NCI-H1694 (cell line): ENCODE measurements around the gene CD163L1.
"Not testable (repeated sequence)": the region's sequence is repeated elsewhere in the genome, so short reads cannot be mapped to it uniquely, and the experiment has no call there.

Experiments
- DNase-seq: peaks from one replicate; lab custom pipeline; 2025; lab: John Stamatoyannopoulos, UW

CD163L1 gene

DNA sequence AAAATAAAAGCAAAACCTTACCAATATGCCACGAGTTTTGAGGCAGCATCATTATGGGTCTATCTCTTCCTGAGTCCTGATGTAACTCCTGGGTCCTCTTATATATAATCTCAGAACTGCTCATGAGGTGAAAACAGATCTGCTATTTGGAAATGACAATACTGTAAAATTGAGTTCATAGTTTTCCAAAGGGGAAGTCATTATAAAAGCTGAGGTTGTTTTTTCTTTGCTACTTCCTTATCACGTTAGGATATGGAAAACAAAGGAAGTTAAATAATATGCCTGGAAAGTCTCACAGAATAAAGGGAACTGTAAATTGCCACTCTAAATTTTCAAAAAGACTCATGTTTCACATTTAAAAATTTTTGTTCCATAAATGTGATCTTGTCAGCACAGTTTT, at the start of gene CD163L1:
CD163L1 (minus strand) TSS at position 78 of the 400 bp plus-strand sequence; CDS start at position 52, 26 bp downstream.
- no peak for DNase-seq

DNA sequence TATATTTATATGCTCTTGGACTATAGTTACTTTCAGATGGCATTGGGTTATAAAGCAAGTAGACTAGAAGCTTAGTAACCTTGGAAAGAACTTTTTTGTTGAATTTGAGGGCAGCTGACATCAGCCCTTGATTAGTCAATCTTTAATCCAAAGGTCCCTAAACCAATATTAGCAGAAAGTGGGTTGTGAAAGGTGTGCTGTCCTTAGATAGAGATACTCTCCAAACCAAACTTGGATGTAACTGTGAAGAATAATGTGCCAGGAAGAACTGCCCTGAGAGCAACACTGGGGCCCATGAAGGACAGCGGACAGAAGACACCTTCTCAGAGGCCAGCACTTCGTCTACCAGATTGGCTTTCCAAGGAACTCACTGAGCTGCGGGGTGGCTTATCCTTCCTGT, 49.1 kb upstream of the CD163L1 start:
- no peak for DNase-seq

DNA sequence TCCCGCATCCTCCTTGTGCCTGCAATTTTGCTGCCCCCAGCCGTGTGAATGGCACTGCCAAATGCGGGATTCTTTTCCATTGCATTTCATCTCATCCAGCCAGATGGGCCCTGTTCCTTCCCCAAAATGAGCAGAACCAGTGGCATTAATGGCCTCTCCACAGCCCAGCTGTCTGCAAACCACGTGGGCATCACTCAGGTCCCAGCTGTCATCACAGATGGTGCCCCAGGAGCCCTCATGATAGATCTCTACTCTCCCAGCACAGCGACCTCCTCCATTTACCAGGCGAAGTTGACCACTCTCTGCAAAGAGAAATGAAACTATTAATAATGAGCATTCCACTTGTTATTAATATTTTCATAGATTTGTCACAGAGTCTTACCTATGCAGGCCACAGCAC, 42.6 kb upstream of the CD163L1 start:
- DNase-seq: peak; percentile 41

DNA sequence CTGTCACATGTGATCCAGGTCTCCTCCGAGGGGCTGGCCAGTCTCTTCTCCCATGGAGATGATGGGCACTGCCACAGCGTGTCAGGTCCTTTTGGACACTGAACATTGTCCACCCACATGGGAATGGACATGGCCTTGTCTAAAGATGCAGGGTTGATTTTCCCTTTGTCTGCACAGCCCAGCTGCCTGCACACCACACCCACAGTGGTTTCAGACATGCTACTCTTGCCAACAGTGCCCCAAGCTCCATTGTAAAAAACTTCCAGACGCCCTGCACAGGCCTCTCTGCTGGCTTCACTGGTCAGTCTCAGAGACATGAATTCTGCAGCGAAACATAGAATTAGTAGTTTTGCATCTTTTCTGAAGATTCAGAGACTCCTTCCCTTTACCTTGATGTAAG, 41.1 kb upstream of the CD163L1 start:
- DNase-seq: no peak

DNA sequence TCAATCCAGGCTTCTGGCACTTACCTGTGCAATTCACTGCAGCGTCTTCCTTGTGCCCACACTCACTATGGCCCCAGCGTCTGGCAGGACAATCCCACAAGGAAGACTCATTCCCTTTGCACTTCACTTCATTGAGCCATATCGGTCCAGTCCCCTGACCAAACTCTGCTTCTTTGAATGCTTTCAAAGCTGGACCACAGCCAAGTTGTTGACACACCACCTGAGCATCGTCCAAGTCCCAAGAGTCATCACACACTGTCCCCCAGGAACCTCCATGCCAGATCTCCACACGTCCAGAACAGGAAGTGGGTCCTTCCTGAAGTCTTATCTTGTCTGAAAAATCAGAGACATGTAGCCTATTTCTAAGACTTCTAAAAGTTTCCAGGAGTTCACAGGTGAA, 39.4 kb upstream of the CD163L1 start:
- DNase-seq: no peak

DNA sequence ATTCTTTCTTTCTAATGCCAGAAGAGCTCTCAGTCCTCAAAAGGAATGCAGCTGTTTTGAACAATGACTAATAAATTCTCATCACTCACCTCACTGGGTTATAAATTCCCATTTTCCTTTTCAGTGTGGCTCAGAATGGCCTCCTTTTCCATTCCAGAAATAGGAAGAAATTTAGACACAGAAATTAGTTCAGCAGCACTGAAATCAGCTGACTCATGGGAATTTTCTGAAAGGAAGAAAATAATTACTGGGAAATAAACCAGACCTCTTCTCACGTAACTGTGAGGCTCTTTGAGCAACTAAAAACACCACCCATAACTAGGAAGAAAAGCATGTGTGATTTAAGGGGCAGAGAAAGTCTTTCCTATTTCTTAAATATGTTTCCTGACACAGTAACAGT, 35.8 kb upstream of the CD163L1 start:
- DNase-seq: no peak

DNA sequence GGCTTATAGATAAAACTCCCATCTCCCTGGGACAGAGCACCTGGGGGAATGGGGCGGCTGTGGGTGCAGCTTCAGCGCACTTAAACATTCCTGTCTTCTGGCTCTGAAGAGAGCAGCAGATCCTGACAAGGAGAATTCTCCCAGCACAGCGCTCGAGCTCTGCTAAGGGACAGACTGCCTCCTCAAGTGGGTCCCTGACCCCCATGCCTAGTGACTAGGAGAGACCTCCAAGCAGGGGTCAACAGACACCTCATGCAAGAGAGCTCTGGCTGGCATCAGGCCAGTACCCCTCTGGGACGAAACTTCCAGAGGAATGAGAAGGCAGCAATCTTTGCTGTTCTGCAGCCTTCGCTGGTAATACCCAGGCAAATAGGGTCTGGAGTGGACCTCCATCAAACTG, 28.1 kb upstream of the CD163L1 start:
- DNase-seq: no peak

DNA sequence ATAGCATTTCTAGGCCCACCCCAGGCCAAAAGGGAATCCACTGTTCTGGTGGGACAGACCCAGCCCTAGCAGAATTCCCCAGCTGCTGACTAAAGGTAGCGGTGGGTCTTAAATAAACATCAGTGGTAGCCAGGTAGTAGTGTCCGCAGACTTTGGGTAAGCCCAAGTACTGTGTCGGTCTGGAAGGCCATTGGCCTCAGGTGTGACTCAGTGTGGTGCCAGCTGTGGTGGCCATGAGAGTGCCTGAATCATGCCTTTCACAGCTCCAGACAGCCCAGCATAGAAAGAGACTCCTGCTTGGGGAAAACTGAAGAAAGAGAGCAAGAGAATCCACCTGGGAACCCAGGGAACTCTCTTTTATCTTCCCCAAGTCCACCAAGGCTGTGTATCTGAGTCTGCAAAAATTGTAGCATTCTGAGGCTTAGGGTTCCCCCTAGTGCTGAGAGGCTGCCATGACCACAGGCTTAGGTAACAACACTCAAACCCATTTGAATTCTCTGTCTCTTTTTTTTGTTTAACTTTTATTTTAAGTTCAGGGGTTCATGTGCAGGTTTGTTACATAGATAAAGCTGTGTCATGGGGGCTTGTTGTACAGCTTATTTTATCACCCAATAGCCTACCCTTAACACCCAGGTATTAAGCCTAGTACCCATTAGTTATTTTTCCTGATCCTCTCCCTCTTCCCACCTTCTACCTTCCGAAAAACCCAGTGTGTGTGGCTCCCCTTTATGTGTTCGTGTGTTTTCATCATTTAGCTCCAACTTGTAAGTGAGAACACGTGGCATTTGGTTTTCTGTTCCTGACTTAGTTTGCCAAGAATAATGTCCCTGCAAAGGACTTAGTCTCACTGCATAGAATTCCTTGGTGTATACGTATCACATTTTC, 16.7 kb upstream of the CD163L1 start:
- peak; percentile 71 for DNase-seq

DNA sequence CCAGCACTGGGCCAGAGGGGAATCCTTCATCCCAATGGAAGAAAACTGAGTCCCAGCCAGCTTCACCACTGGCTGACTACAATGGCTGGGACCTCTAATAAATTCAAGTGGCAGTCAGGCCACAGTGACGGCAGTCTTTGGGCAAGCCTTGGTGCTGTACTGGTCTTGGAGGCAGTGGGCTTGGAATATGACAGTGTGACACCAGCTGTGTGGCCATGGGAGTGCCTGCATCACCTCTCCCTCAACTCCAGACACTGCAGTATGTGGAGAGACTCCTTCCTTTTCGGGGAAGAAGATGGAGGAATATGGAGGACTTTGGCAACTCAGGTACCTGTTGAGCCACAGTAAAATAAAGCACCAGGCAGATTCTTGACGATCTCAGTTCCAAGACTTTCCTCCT, 16.0 kb upstream of the CD163L1 start:
- no peak for DNase-seq

DNA sequence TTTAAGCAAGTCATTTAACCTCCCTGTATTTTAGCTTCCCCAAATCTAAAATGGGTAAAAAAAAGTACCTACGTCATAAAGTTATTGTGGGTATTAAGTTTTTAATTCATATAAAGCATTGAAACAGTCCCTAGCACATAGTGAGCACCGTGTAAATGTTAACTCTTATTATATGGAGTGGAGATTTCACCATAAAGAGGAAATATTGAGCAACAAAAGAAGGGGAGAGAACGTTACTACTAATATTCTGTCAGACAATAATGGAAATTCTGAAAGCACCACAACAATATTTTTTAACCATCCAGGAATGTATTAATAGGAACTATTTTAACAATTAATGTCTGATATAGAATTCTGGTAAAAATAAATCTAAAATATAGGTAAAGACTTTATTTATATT, 7.8 kb upstream of the CD163L1 start:
- no peak for DNase-seq

DNA sequence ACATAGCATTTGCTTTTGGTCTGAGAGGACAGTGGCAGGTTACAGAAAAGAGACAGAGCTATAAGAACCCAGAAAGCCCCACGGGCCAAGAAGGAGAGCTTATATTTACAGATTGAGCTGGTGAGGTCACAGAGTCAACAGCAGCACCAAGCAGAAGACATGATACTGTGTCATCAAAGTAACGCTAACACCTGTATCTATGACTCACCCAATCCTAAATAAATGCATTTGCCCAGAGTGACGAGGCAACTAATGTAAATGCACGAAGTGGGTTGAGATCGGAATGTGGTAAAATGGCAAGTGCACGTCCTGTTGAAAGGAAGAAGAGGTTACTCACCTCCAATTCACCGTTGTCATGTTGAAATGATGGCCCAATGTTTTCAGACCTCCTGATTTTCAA, 6.7 kb upstream of the CD163L1 start:
- DNase-seq: no peak

DNA sequence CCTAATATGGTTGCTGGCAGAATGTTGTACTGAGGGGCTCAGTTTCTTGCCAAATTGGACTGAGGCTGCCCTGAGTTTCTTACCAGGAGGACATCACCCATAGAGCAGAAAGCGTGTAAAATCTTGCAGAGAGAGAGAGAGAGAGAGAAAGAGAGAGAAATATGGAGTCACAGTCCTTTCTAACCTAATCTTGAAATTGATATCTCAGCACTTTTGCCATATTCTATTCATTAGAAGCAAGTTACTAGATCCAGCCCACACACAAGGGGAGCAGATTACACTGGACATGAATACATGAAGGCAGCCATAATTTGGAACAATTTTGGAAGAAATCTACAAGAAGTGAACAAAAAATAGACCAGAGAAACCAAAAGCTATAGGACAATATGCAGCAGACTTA, 4.1 kb upstream of the CD163L1 start:
- no peak for DNase-seq

DNA sequence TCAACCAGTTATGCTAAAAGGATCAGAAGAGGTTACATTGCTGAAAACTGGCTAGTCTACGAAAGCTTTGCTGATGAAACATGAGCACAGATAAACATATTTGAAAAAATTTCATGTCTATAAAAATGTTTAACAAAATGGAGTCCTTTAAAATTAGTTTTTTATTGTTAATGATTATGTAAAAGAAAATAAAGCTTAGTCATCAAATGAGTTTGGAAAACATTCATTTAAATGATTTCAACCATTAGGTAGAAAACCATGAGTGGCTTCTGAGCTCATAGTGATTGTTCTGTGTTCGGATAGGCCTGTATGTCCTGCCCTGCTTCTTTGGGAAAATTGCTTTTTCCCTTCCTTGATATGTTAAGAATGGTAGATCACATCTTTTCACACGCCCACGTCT, 584 bp upstream of the CD163L1 start:
- no peak for DNase-seq

DNA sequence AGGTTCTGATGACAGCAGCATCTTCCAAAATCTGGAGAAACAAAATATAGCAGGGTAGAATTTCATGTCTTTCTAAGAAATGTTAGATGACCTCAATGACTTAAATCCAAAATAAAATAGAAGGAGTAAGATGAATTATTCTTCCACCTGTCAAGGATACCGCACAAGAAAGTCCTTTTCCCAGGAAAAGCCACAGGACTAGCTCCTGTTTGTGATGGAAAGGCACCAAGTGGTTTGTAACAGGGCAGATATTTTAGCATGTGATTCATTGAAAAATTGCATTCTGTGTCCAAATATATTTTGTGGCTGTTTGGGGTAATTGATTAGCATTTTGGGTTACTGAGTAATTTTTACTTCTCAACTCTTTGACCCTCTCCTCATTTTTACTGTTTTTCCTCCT, 2.7 kb downstream of the CD163L1 start:
- no peak for DNase-seq

DNA sequence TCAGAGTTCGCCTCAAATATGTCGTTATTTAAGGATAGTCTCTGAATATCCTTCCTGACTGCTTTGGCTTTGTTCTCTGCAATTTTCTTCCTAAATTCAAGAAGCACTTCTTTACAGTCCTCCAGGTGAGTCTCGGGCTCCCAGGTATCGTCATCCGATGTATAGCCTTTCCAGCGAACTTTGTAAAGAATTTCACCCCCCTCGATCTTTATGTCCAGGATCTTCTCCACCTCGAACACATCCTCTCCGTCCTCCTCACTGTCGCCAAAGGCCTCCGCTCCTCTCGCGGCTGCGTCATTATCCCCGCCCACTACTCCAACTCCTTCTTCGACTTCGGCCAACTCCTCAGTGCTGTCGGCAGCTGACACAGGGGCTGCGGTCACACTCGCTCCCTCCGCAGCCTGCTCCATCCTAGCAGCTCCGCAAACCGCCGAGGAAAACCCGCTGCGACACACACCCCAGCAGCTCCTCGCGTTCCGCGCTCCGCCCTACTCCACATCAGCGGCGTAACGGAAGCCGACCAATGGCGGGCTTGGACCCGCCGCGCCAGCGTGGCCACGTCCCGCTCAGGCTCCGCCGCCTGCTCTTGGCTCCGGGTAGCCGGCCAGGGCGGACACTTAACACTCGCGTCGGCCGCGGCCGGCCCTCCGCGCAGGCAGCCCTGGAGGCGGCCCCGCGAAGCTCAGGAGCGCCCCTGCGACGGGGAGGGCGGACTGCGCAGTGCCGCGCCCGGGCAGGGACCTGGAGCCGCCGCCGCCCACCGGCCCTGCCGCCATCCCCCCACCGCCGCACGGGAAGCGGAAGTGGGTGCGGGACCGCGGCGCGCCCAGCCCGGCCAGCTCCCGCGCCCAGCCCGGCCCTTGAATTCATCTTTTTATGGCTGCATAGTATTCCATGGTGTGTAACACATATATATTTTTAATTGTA, 4.1 kb downstream of the CD163L1 start:
- DNase-seq: no peak

DNA sequence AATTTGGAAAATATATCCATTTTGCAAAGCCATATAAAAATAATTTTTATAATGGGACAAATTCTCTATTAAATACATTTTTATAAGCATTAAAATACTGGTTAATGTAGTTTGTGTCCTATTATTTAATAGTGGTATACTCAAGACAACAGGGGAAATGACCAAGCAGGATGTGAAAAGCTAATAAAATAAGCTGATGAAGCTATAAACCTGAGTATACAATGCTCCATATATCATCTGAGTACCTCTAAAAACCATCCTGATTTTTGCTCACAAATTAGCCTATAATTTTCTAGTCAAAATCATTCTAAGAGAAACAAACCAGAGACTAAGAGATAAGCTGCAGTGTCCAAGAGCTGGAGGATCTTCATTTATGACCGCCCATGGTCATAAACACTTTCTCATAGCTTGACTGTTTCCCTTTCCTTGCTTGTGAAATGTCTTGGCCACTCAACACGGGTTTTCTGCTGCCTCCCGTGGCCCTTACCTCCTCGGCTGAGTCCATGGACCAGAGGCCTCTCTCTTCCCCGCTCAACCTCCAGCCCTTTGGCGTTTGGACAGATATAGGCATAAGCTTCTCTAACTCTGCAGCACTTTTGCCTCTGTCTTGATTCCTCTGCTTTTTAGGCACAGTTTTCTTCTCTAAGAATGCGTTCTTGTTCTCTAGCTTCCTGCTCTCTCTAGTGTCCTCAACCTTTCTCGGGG, 5.5 kb downstream of the CD163L1 start:
- not testable (repeated sequence) for DNase-seq

DNA sequence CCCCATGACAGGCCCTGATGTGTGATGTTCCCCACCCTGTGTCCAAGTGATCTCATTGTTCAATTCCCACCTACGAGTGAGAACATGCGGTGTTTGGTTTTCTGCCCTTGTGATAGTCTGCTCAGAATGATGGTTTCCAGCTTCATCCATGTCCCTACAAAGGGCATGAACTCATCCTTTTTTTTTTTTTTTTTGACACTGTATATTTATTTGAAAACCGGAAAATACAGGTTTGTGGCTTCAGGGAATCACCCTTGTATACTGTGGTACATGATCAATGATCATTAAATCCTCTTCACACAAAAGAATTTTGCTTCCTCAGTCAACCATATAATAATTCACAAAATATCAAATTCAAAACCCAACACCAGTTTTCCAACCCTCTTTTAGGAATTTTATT, 6.5 kb downstream of the CD163L1 start:
- DNase-seq: not testable (repeated sequence)

DNA sequence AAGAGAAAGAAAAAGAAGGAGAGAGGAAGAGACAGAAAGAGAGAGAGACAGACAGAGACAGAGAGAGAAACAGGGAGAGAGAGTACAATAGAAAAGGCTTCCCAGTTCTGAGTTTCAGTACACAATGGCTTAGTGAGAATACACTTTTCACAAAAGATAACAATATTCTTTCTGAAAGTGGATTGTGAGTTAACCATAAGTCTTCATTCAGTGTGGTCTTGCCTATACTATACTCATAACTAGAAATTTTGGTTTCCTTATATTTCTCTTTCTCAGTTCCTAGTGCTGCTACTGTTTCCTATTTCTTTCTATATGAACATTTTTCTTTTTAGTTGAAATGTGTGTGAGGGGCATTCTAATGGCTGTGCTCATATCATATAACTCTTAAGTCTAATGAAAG, 9.3 kb downstream of the CD163L1 start:
- DNase-seq: no peak

DNA sequence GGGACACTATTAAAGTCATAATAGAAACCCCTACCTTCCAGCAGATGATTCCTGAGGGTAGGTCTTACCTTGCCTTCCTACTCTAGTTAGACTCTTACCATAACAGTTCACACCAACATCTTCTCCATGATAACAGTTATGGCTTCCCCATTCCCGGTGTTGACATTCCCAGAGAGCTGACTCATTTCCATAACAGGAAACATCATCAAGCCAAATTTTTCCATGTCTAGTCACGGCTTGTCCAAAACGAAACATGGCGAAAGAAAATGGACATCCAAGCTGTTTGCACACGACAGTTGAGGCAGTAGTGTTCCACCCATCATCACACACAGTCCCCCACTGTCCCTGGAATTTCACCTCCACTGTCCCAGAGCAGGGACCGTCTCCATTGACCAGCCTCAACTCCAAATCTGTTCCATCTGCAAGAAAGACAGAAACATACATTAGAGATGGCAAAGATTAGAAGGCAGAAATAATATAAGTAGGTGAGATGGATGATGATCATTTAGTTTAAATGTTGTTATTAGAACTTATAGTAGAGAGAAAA, 10.6 kb downstream of the CD163L1 start:
- no peak for DNase-seq

DNA sequence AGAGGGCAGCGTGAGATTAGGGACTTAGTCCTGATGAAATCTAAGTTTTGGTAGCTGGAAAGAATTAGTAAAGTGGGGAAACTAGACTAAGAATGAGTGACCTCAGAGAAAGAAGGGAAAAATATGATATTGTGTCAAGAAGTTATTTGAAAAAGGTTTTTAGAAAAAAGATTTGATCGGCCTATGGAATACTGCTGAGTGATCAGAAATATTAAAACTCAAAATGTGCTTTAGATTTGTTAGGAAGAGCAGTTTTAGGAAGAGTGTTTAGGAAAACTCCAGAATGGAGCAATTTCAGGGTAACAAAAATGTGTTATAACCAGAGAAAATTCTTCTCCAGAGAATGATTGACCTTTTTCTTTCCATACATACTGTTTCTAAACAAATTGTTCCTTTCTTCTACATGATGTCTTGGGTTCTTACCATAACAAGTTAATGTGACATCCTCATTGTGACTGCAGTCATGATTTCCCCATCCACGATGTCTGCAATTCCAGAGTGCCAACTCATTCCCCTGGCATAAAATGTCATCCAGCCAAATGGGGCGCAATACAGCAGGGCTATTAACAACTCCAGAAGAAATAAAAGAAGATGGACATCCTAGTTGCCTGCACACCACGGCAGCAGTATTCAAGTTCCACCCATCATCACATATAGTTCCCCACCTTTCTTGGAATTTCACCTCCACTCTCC, 11.8 kb downstream of the CD163L1 start:
- DNase-seq: no peak

DNA sequence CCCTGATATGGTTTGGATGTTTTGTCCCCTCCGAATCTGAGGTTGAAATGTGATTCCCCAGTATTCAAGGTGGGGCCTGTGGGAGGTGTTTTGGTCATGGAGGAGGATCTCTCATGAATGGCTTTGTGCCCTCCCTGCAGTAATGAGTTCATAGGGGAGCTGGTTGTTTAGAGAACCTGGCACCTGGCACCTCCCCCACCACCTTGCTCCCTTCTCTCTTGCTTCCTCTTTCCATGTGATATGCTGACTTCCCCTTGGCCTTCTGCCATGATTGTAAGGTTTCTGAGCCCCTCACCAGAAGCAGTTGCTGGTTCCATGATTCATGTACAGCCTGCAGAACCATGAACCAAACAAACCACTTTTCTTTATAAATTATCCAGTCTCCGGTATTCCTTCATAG, 32.6 kb downstream of the CD163L1 start:
- no peak for DNase-seq
